Osteoblast (primary cell): ENCODE measurements around the gene NR2F6. TPM values are rescaled to one million over a fixed set of nuclear protein-coding genes. Genes with fewer than 3 reads are reported as not detected.
"Not testable (repeated sequence)": the region's sequence is repeated elsewhere in the genome, so short reads cannot be mapped to it uniquely, and the experiment has no call there.

Source experiments
- DNase-seq: peaks from one replicate; pipeline ENCODE4 v3.0.0; 2011; ENCODE audit warnings: low spot score, mixed read lengths; ENCODE audit not compliant: insufficient read length; ENCODE audit errors: missing footprints
- H2AFZ ChIP-seq: 2 replicates; pipeline ENCODE4 v1.6.0; 2011; ENCODE audit warnings: mild to moderate bottlenecking, low read length
- H3K27ac ChIP-seq: 2 replicates; pipeline ENCODE4 v1.5.1; 2011; ENCODE audit warnings: mild to moderate bottlenecking, low read depth, low read length, moderate library complexity
- H3K27me3 ChIP-seq: 2 replicates; pipeline ENCODE4 v1.6.0; 2012; ENCODE audit warnings: mild to moderate bottlenecking, control low read depth, inconsistent platforms, low read length, moderate library complexity; ENCODE audit not compliant: insufficient read depth
- H3K36me3 ChIP-seq: 2 replicates; pipeline ENCODE4 v1.5.1; 2011; ENCODE audit warnings: mild to moderate bottlenecking, low read length, control low read depth, moderate library complexity; ENCODE audit not compliant: insufficient read depth
- H3K4me1 ChIP-seq: 2 replicates; pipeline ENCODE4 v1.5.1; 2011; ENCODE audit warnings: mild to moderate bottlenecking, low read length, control low read depth, moderate library complexity; ENCODE audit not compliant: insufficient read depth
- H3K4me2 ChIP-seq: 2 replicates; pipeline ENCODE4 v1.6.0; 2011; ENCODE audit warnings: mild to moderate bottlenecking, low read length; ENCODE audit not compliant: insufficient read depth
- H3K4me3 ChIP-seq: fragments of 200-600 bp; sonication (generic); 3 replicates; pipeline ENCODE4 v1.5.1; 2012; ENCODE audit warnings: mild to moderate bottlenecking, low read length, inconsistent platforms; ENCODE audit not compliant: insufficient read depth
- H3K79me2 ChIP-seq: 2 replicates; pipeline ENCODE4 v1.6.0; 2012; ENCODE audit warnings: mild to moderate bottlenecking, low read length, control low read depth, inconsistent platforms; ENCODE audit not compliant: insufficient read depth
- H3K9me3 ChIP-seq: 2 replicates; pipeline ENCODE4 v1.5.1; 2011; ENCODE audit warnings: low read depth, low read length, control low read depth
- H4K20me1 ChIP-seq: 2 replicates; pipeline ENCODE4 v1.6.0; 2012; ENCODE audit warnings: mild to moderate bottlenecking, low read length, control low read depth; ENCODE audit not compliant: insufficient read depth
- total RNA-seq: library from RNA; depleted of rRNA; stranded (reverse); fragments of >200 nt; gene quantifications from 2 replicates; pipeline ENCODE4 v1.2.3, GENCODE V29; 2012
- TF ChIP-seq, protein P1 (sequence below): IDR thresholded peaks from 2 replicates; pipeline ENCODE4 v1.5.1; 2011; ENCODE audit warnings: mild to moderate bottlenecking, low read depth, low read length, moderate library complexity; ENCODE audit errors: extremely low read depth

NR2F6 gene
- total RNA-seq, 1 donor: 32.2 TPM

DNA sequence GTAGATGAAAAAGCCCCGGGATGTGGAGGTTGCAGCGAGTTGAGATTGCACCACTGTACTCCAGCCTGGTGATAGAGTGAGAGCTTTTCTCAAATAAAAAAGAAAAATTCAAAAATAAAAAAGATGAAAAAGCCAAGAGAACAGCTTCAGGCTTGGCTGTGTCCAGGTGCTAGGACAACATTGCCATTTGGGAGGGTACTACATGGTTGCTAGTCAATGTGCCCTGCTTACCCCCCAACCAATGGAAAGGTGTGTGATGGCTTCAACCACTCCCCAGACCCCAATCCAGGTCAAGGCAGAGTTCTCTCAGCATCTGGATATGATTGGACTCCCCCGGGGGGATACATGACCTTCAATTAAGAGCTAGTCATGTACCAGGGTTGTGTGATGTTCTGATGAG, 33.7 kb upstream of the NR2F6 start:
- H3K79me2 ChIP-seq: no peaks in the 10 kb centered on the region
- peaks cover 21% of the 10 kb centered on the region for H3K36me3 ChIP-seq
- H3K27me3 ChIP-seq: no peaks in the 10 kb centered on the region
- TF ChIP-seq, protein P1, sequence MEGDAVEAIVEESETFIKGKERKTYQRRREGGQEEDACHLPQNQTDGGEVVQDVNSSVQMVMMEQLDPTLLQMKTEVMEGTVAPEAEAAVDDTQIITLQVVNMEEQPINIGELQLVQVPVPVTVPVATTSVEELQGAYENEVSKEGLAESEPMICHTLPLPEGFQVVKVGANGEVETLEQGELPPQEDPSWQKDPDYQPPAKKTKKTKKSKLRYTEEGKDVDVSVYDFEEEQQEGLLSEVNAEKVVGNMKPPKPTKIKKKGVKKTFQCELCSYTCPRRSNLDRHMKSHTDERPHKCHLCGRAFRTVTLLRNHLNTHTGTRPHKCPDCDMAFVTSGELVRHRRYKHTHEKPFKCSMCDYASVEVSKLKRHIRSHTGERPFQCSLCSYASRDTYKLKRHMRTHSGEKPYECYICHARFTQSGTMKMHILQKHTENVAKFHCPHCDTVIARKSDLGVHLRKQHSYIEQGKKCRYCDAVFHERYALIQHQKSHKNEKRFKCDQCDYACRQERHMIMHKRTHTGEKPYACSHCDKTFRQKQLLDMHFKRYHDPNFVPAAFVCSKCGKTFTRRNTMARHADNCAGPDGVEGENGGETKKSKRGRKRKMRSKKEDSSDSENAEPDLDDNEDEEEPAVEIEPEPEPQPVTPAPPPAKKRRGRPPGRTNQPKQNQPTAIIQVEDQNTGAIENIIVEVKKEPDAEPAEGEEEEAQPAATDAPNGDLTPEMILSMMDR: no peak
- H3K9me3 ChIP-seq: no peaks in the 10 kb centered on the region
- no peak for DNase-seq
- no peak overlapping the region for H3K27ac ChIP-seq
- peaks cover 7% of the 10 kb centered on the region for H3K4me1 ChIP-seq
- H3K4me3 ChIP-seq: no peak overlapping the region
- no peak overlapping the region for H2AFZ ChIP-seq
- H4K20me1 ChIP-seq: peaks cover 3% of the 10 kb centered on the region
- H3K4me2 ChIP-seq: no peak overlapping the region

- Histone ChIP-seq H3K79me2 (no peaks in the 10 kb centered on the region), H3K36me3 (peaks cover 38% of the 10 kb centered on the region), H3K9me3 (no peaks in the 10 kb centered on the region), H3K4me2 (no peak overlapping the region), H3K27me3 (no peaks in the 10 kb centered on the region), H3K27ac (no peak overlapping the region), H3K4me3 (no peak overlapping the region), H4K20me1 (peaks cover 3% of the 10 kb centered on the region), H3K4me1 (no peaks in the 10 kb centered on the region), H2AFZ (no peak overlapping the region)
- TF ChIP-seq, protein P1: no peak
- no peak for DNase-seq
Observed at GRCh38 chr19:17275441-17276175, 29.9 kb upstream of the NR2F6 start.

DNA sequence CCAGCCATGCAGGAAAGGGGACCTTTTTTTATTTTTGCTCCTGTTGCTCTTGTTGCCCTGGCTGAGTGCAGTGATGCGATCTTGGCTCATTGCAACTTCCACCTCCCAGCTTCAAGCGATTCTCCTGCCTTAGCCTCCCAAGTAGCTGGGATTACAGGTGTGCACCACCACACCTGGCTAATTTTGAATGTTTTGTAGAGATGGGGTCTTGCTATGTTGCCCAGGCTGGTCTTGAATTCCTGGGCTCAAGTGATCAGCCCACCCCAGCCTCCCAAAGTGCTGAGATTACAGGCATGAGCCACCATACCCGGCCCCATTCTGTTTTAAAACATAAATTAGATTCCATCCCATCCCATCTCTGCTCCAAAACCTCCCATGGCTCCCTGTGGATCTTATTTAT, 29.2 kb upstream of the NR2F6 start:
- H3K4me3 ChIP-seq, DNase-seq, H3K27me3 ChIP-seq, H2AFZ ChIP-seq, H3K79me2 ChIP-seq, H3K4me2 ChIP-seq, H3K9me3 ChIP-seq, H4K20me1 ChIP-seq, H3K27ac ChIP-seq, H3K4me1 ChIP-seq: not testable (repeated sequence)
- peaks cover 38% of the 10 kb centered on the region for H3K36me3 ChIP-seq

- Histone ChIP-seq H3K9me3 (no peaks in the 10 kb centered on the region), H4K20me1 (no peaks in the 10 kb centered on the region), H3K4me2 (no peak overlapping the region), H3K4me1 (peaks cover 8% of the 10 kb centered on the region), H3K4me3 (no peak overlapping the region), H3K79me2 (peaks cover 14% of the 10 kb centered on the region), H2AFZ (no peak overlapping the region), H3K36me3 (peaks cover 19% of the 10 kb centered on the region), H3K27me3 (no peaks in the 10 kb centered on the region), H3K27ac (no peak overlapping the region)
- TF ChIP-seq, protein P1: no peak
- no peak for DNase-seq
Observed at GRCh38 chr19:17268754-17269153, 23.0 kb upstream of the NR2F6 start.
